ENCODE measurements around the gene CHID1.

The CHID1 gene

DNA sequence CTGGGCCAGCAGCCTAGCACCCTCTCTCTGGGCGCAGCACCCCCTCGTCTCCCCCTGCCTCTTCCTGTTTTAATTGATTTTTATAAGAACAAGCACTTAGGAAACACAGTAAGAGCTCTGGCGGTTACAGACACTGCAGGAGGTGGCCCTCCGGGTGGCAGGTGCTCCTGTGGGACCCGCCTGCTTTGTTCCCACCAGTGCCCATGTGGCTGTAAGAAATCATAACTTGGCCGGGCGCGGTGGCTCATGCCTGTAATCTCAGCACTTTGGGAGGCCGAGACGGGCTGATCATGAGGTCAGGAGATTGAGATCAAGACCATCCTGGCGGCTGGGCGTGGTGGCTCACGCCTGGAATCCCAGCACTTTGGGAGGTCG, 49.5 kb downstream of the CHID1 start:
- DNase-seq = no peak

DNA sequence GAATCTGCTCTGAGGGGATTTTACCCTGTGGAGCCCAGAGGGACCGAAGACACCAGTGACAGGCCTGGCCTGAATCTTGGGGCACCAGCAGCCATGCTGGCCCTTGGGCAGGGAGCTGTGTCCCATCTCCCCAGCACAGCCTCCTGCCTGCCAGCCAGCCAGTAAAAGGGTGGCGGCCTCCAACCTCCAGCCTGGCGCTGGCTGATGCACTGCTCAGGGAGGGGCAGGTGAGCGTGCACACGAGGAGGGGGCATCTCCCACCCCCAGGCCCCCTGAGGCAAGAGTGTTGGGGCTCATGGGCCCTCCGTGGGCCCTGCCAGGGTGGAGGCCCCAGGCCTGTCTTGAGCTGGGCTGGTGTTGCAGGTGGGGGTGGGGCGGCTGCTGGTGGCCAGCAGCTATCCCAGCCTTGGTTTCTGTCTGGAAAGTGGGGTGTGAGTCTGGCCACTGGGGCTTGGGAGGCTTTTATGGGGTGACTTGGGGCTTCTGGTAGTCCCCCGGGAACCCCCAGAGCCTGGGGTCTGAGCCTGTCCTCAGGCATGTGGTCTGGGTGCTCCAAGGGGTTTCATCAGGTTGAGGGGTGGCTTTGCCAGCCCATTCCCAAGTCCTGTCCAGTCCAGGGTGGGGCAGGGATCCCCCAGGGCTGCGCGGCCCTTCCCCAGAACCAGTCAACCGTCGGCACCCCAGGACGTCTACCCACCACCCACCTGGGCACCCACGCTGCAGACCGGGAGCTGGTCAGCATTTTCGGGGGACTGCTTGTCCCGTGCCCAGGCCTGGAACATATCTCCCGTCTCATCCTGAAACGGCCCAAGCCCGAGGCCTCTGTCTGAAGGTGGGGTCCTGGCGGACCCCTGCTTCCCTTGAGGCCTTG, 50.1 kb downstream of the CHID1 start:
- no peak for DNase-seq

DNA sequence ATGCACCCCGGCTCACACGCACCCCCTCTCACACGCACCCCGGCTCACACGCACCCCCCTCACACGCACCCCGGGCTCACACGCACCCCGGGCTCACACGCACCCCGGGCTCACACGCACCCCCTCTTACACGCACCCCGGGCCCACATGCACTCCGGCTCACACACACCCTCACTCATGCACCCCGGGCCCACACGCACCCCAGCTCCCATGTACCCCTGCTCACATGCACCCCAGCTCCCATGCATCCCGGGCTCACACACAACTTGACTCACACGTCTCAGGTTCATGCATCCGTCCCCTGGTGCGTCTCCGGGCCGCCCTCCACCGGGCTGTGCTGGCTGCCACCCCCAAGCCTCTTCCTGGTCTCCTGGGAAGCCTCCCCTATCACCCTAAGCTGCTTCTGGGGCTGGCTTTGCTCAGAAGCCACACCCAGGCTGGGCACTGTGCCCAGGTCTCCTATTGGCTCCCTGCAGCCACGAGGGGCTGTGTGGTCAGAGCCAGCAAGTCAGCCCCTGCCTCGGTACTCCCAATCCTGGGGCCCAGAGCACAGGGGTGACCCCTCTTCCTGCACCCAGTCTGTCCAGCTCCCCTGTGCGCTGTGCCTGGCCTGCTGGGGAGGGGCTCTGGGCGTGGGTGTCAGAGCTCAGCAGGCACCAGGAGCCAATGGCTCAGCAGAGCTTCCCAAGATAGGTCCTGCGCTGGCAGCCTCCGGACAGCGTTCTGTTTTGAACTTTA, 51.0 kb downstream of the CHID1 start:
- DNase-seq = peak; percentile 25

DNA sequence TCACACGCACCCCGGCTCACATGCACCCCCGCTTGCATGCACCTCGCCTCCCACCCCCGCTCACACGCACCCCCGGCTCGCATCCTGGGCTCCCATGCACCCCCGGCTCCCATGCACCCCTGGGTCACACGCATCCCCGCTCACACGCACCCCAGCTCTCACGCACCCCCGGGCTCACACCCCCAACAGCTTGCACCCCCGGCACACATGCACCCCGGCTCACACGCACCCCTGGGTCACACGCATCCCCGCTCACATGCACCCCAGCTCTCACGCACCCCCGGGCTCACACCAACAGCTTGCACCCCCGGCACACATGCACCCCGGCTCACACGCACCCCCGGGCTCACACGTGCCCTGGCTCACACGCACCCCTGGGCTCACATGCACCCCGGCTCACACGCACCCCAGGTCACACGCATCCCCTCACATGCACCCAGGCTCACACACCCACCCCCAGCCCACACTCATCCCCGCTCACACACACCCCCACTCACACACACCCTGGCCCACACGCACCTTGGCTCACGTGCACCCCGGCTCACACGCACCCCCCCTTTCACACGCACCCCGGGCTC, 51.8 kb downstream of the CHID1 start:
- DNase-seq = no peak

DNA sequence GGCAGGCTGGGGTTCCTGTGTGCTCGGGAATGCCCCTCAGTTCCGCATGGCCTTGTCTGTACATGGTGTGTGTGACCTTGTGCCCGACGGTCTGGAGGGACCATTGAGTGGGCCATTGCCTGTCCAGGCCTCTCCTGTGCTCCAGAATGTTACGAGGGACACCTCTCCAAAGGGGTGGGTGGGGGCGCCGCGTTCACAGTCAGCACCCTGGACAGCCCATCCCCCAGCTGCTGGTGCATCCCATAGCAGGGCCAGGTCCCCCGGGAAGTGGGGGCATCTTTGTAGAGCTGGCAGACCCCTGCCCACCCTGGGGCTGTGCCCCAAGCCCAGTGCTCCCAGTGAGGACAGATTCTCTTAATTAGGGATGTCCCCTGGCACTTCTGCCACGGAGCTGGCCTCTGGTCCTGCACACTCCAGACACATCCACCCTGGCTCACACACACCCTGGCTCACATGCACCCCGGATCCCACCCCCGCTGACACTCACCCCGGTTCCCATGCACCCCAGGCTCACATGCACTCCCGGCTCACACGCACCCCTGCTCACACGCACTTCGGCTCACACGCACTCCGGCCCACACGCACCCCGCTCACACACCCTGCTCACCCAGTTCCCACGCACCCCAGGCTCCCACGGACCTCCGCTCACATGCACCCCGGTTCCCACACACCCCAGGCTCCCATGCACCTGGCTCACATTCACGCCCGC, 52.4 kb downstream of the CHID1 start:
- DNase-seq = no peak

DNA sequence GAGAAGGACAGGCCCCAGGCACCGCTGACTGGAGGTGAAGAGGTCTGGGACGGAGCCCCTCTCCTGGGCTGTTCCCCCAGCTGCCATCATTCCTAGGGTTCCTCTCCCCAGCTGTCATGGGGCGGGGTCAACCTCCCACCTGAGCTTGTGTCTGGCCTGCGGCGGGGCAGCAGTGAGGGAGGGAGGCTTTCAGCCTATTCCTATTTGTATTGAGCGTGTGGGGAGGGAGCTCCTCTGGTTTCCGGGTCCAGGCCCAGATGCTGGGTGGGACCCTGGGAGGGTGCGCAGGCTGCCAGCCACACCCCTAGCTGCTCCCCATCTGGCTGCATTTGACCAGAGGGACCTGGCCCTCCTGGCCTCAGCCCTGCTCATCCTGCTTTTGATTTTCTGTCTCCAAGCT, 54.2 kb downstream of the CHID1 start:
- DNase-seq = no peak

DNA sequence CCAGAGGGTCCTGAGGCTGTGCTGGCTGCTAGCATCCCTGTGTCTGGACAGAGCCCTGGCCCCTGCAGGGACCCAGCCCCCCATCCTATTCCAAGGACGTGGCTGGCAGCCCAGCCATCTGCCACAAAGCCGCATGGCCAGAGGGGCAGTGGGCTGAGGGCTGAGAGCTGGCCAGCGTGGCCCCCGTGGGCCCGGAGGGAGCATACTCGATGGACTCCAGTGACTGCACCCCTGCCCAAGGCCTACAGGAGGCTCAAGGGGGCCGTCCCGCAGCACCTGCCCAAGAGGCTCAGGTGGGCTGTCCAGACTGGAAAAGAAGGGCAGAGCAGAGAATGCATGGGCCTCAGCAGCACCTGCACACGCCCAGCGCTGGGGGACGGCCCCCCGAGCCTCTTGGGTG, 54.8 kb downstream of the CHID1 start:
- no peak for DNase-seq

DNA sequence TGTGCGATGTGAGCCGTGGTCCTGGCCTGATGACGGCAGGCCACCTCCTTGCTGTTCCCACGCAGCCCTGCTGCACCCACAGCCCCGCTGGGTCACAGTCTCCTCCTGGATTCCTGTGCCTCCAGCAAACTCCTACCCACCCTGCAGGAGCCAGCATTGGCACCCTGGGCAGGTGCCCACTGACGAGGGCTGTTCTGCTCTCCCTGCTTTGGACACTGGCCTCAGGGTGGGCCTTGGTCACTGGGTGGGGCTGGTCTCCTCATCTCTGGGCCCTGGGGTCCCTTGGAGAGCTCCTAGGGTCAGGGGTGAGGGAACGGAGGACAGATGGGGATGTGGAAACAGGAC, 55.3 kb downstream of the CHID1 start:
- no peak for DNase-seq

DNA sequence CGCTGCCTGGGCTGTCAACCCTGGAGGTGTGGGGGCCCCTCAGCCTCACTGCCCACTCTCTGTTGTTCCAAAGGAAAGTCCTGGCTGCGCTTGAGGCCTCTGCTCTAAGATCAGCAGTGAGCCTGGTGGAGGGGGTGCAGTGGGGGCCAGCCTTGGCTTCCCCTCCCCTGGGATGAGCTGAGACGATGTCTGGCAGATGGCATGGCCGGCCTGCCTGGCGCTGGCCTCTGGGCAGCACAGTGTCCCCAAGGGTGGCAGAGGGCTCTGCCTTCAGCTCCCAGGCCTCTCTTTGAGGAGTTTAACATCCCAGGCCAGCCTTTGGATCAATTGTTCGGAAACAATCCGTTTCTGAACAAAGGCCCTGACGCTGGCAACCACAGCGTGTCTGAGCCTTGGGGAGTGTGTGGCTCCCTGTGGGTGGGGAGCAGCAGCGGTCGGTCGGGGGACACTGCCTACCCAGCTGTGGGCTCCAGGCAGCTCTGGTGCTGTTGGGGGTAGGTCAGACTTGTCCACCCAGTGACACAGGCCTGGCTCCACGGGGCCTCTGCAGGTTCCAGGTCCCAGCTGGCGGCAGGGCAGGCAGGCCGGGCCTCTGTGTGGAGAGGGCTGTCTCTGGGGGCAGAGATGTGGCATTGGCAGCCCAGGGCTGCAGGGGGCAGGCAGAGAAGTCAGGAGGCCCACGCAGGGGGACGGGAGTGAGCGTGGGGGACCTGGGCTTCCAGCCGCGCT, 55.8 kb downstream of the CHID1 start:
- DNase-seq = no peak

DNA sequence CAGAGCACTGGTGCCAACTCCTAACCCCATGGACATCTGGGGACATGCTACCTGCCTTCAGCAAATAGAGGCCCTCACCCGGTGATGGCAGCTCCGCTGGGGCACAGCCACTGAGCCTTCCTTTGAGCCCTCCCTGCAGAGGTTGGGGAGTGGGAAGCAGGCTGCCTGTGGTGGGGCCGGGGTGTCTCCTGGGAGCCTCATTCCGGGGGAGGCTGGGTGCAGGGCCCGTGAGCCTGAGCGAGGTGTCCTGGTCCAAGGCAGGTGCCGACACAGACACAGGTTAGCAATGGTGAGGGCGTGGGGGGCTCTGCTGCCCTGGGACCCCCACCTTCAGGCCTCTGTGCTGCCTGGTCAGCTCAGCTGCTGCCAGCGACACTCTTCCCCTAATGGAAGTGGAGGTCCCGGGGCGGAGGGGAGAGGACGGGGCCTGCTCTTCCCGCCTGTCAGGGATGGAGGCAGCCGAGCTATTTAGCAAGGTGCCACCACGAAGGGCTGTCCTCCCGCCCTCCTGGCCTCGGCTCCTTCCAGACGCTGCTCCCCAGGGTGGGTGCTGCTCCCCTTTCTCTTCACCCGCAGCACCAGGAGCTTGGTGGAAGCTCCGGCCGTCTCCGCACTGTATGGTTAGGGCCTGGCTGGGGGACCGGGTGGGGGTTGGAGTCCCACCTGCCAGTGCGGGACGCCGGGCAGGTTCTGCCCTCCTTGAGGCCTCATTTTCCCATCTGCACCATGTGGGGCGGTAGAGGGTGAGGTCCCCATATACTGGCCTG, 56.7 kb downstream of the CHID1 start:
- DNase-seq = no peak

DNA sequence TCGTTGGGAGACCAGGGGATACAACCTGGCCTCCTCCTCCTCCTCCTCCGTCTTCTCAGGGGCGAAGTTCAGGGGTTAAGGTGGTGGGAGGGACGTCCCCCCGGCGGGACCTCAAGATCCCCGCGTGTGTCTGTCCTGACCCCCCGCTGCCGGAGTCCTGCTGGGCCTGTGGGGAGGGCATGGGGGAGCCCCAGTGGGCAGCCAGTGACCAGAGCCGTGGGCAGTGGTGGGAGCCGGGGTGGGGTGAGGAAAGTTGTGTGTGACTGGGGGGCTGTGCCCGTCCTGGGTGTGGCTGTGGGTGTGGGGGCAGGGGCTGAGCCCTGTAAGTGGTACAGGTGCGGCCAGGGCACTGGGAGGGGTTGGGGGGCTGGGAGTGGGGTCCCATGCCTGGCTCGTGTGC, 57.8 kb downstream of the CHID1 start:
- DNase-seq = no peak

DNA sequence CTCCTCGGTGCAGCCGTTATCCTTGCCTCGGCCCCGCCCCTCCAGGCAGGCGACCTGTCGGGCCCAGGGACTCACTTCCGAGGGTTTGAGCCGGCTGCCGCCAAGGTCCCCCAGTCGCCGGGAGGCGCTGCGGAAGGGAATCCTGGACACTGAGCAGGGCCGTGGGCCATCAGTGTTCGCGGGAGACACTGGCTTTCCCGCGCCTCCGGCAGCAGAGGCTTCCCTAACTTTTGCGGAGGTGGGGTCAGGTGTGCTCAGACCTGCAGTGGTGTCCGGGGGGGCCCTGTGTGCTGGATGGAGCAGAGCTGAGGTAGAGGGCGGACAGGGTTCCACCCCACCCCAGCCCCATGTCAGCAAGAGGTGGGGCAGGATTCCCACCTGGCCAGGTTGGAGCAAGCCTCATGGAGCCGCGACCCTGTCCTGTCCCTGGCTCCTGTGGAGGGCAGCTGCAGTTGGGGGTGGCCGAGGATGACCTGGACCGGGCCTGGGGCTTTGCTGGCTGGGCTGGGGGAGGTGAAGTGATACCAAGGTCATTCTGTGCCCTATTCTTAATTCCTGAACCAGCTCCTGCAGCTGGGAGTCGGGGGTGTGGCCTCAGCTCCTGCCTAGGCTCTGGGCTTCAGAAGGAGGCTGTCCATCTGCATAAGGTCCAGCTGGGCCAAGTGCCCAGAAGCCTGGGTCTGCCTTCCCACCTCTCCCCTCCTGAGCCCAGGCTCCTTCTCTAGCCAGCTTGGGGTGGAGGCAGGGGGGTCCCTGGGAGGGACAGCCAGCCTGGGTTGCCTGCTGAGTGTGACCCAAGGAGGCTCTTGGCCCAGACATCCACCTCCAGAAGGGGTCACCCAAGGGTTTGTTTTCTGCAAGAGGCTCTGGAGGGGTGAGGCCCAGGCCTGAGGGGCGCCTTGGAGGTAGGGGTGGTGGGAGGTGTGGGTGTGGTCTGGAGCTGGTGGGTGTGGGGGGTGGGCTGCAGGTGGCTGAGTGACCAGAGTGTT, 59.5 kb downstream of the CHID1 start:
- no peak for DNase-seq

DNA sequence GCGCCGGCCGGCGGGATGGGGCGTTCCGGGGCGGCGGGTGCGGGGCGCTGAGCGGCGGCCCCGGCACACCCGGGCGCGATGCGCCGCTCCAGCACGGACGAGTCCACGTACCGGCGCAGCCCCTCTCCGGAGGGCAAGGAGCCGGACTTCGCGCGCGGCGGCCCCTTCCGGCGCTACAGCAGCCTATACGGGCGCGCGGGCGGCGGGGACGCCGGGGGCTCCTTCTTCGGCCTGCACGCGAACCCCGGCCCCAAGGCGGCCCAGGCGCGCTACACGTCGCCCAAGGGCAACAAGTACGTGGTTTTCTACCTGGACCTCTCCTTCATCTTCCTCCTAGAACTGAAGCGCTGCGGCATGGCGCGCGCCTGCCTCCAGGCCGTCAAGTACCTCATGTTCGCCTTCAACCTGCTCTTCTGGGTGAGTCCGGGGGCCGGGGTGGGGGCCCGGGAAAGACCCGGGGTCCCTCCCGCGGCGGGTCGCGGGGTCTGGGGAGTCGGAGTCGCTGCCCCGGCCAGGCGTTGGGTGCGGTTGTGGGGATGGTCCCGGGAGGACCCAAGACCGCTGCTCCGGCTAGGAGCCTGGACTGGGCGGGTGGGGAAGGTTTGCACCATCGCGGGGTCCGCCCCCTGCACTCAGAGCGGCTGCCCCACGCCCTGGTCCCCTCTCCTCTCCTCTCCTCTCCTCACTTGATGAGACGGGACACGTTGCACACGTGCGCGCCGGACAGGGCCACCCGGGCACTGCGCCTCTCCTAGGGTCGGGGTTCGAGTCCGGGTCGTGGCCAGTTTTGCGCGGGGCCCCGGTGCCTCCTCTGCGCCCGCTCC, 60.4 kb downstream of the CHID1 start:
- DNase-seq = no peak

DNA sequence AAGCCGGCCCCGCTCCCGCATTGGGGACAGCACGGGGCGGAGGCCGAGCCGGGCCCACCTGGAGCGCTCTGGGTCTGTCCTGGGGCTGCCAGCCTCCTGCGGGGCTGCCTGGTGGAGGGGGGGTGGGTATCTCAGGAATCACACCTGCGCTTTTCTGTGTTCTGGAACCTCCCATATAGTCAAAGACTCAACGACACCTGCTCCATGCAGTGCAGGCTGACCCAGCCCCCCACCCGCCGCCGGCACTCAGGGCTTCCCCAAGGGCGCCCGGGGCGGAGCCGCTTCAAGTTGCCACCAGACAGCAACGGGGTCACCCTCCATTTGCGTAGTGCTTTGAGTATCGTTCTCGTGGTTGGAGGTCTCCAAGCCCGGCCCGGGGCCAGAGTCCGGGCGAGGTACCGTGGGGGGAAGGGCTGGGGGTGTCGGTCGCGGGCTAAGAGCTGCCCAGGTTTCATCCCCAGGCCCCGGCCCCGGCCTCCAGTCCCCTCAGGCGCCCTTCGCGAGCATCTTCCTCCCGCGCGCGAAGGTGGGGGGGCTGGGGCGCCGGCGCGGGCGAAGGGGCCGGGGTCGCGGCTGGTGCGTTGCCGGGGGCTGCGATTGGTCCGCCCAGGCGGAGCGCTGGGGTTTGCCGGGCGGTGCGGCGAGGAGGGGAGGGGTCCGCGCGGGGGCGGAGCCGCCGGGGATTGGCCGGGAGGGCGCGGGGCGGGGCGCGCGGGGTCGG, 61.3 kb downstream of the CHID1 start:
- DNase-seq = no peak

DNA sequence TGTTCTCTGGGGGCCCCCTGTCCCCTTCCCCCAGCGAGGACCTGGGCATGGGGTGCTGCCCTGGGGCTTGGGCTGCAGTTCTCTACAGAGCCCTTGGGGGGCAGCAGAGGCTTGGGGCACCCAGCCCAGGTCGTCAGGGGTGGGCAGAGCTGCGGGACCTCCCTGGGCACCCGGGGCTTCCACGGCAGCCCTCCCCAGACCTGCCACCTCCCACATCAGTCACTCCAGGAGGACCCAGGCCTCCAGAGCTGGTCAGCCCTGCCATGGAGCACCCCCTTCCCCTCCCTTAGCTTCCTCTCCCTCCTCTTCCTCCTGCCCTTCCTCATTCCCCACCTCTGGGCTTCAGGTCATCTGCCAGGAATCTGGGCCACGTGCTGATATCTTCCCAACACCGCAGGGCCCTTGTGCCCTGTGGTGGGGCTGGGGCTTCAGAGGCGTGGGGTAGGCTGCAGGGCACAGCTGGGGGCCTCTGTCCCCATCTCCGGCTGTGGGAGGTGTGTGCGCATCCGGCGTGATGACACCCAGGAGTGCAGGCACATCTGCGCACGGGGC, 62.2 kb downstream of the CHID1 start:
- no peak for DNase-seq

DNA sequence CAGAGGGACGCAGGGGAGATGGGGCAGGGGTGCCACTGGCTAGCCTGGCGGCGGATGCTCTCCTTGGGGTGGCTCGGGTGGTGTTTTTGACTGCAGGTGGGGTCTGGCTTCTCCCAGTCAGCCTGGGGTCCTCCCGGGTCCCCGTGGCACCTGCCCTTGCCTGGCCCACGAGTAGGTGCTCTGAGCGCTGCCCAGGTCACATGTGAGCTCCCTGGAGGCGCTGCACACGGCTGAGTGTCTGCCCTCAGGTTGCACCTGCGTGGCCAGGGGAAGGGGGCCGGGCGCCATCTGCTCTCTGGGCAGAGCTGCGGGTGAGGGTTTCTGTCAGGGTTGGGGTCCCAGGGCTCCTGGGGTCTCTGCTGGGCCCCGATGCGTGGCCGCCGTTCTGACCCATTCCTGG, 62.7 kb downstream of the CHID1 start:
- DNase-seq = no peak

DNA sequence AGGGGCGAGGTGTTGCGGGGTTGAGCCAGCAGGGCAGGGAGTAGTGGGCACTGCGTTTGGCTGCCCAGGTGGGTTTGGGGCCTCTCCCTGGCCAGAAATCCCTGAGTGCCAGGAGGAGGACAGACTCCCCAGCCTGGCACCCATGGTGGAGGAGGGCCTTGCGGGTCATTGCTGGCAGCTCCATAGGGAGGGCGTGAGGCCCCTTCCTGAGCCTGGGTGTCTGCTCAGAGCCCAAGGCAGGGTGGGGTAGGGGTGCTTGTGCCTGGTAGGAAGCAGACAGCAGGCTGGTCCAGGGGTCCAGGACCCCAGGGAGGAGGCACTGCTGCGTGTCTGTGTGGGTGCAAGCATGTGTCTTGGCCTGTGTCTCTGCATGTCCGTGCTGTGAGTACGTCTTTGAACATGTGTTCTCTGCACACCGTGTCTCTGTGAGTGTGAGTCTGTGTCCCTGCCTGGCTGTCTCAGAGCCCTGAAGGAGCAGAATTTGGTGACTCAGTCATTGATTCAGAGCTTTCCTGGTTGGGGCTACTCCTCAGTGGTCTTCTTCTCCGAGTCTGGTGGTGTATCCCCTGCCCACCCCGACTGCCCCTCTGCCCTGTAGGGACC, 64.0 kb downstream of the CHID1 start:
- DNase-seq = no peak

DNA sequence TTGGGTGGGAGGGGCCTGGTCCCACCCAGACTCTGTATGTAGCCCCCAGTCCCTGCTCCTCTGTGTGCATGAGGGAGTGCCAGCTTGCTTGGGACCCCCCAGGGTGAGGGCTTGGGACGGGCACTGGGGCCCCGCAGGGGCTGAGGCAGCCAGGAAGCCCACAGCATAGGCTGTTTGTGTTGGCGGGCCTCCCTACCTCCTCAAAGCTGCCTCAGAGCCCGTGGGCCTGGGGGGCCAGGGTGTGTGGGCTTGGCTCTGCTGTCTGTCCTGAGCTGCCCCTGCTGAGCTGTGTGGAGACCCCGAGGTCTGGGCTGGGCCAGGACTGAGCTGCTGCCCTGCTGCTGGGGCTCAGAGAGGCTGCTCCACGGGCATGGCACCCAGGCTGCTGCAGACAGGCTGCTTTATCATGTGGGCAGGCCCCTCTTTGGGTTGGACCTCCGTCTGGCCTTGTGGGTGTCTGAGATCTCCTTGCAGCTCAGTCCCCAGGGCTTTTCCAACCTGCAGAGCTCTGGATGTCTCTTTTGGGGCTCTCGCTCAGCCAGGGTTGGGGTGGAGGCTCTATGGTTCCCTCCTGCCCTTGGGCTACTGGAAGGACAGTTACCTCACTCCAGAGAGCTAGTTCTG, 64.6 kb downstream of the CHID1 start:
- no peak for DNase-seq

Measured in NCI-H446 treated with DMSO at 0.1 percent for 48 hours (cell line).